Glomerular visceral epithelial cell (primary cell): ENCODE results near the gene FXYD1.
"Not testable (repeated sequence)": the region's sequence is repeated elsewhere in the genome, so short reads cannot be mapped to it uniquely, and the experiment has no call there.

Experiments
- DNase-seq: peaks from one replicate; pipeline ENCODE4 v3.0.0-alpha.2; 2016; ENCODE audit errors: extremely low spot score

FXYD1 gene

DNA sequence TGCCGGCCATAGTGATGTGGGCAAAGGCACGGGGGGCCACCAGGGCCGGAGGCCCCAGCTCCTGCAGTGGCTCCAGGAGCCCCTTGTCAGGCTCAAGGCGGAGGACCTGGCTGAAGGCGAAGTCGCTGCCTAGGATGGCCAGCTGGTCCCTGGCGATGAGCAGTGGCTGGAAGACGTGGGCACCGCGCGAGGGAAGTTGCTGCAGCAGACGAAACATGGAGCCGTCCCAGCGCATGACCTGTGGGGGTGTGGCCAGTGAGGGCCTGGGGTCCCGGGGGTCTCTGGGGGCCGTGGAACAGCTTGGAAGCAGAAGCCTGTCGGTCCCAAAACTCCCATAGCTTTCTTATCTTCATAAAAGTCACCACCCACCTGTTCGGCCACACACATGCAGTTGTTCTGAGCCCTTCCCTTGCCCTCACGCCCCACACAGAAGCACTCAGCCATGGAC is 13.3 kb upstream of the FXYD1 start:
- DNase-seq, result no peak

DNA sequence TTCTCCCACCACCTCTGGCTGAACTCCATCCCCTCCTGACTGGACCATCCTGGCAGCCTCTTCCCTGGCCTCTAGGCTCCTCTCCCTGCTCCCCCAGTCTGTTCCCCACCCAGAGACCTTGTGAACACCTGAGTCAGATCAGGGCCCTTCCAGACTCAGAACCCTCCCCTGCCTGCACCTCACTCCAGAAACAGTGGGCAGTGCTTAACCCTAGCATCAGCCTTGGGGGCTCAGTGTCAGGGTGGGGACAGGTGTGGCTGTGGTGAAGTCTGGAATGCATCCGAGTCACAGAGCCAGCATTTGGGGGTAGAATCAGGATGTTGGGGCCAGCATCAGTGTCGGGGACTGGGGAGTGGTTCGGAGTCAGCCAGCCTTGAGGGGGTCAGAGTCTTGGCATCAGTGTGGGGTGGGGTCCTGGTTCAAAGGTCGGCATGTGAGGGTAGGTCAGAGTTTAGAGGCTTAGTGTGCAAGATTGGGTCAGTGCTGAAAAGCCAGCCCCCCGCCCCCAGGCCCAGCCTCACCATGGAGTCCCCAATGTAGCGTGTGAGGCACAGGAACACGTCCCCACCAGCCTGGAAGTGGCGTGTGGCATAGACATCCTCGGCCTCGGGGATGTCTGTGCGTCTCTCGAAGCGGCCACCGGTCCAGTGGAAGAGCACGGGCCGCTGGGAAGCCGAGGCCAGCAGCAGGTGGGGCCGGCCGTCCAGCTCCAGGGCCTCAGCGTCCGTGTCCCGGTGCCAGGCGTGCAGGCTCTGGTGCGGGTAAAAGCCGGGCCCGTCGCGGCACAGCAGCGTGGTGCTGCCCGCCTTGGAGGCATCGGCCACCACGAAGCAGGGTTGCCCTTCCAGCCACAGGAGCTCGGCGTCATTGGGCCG is 12.6 kb upstream of the FXYD1 start:
- DNase-seq, result no peak

DNA sequence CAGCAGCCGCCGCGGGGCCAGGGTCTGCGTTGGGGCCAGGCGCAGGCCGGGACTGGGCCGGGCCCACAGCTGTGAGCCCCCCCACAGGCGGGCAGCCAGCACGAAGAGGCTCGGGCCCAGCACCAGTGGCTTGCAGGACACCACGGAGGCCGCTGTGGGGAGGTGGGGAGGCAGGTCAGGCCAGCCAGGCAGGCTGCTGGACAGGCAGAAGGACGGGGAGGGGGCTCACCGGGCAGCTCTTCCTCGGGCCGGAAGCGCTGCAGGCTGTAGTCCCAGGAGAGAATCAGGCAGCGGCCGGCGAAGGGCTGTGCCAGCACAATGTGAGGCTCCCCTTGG is 12.0 kb upstream of the FXYD1 start:
- DNase-seq, result no peak

DNA sequence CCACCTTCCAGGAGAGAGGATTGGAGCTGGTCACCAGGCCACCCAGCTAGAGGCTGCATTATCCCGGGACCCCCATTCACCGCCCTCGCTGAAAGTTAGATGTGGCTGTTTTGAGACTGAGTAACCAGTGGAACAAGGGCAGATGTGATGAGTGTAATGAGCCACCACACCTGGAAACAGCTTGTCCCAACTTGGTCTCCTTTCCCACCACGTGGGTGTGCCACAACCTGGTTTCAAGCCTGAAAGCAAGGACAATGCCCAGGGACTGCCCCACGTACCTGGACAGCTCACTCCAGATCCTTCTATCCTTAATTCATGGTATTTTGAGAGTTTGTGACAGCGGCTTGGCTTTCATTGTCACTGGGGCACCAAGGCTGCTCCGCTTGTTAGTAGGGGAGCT is 10.8 kb upstream of the FXYD1 start:
- no peak for DNase-seq

DNA sequence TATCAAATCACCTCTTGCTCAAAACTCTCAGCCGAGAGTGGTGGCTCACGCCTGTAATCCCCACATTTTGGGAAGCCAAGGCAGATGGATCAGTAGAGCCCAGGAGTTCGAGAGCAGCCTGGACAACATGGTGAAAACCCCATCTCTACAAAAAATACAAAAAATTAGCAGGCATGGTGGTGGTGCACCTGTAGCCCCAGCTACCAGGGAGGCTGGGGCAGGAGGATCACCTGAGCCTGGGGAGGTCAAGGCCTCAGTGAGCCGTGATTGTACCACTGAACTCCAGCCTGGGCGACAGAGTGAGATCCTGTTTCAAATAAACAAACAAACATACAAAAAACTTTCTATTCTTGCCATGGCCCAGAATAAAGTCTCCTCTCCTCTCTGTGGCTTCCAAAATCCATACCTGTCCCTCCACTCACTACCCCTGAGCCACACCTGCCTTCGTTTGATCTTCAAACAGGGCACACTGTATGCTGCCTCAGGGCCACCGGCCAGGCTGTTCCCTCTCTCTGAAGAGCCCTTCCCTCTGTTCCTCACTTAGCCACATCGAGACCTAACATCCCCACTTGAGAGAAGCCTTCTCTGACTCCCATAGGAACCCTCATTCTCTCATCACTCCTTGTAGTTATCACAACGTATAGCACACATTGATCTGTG is 10.1 kb upstream of the FXYD1 start:
- DNase-seq, result no peak

DNA sequence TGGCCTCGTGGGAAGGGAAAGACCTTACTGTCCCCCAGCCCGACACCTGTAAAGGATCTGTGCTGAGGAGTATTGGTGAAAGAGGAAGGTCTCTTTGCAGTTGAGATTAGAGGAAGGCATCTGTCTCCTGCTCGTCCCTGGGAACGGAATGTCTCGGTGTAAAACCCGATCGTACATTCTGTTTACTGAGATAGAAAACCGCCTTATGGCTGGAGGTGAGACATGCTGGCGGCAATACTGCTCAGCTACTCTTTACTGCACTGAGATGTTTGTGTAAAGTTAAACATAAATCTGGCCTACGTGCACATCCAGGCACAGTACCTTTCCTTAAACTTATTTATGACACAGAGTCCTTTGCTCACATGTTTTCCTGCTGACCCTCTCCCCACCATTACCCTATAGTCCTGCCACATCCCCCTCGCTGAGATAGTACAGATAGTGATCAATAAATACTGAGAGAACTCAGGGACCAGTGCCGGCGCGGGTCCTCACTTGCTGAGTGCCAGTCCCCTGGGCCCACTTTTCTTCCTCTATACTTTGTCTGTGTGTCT is 8.8 kb upstream of the FXYD1 start:
- not testable (repeated sequence) for DNase-seq

DNA sequence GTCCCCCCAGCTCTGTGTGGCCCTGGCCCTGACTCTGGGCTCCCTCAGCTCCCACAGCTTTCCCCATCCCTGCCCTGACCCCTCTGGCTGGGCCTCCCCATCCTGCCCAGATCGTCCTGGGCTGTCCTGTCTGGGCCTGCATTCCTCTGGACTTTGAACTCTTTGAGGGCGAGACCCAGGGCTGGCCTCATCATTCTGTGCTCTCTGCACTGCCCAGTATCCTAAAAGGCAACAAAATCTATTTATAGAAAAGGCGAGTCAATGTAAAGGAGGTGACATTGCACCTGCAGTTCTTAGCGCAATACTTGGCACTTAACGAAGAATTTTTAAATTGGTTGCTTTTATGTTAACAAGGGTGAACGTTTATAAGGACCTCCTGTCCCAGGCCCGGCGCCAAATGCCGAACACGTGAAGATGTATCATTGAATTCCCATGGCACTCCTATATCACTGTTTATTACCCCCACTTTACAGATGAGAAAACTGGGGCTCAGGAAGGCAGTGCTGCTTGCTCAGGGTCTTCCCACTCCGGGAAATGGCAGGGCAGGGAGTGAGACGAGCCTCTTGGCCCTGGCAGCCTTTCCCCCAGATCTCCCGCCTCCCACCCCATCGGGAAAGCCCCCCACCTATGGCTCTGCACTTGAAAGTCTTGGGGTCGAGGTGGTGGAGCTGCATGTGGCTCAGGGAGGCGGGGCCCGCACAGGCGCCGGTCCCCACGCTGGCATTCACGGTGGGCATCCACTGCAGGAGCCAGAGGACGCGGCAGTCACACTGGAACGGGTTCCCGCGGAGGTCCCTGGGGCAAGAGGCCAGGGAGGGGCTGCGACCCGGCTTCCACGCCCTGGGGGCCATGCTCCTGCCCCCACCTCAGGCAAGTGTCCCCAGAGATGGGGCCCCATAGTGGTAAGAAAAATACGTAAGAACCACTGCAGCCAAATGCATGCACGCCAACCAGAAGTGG is 7.6 kb upstream of the FXYD1 start:
- DNase-seq, result no peak

DNA sequence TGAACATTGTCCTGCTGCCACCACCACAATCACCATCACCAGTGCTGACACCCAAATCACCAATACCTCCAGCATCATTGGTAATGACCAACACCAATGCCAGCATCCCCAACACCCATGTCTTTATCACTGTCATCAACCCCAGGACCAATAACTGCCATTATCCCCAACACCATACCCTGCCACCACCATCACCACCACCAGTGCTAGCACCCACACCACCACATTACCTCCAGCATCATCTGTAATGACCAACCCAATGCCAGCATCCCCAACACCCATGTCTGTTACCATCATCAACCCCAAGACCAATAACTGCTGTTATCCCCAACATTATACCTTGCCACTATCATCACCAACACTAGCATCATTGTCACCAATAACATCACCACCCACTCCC is 6.4 kb upstream of the FXYD1 start:
- no peak for DNase-seq

DNA sequence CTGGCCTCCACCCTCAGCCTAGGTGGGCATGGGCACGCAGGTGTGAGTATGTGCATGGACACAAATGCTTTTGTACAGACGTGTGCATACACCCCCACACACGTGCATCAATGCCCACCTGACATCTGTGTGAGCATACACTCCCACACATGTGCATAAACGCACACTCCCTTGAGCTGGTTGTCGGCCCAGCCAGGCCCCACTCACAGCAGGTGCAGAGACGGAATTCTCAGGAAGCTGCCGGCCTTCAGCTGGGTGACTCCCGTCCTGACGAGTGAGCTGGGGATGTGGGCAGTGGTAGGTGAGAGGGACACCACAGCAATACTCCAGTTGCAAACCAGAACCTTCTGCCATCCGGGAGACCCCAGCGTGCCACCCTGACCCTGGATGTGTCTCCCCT is 4.8 kb upstream of the FXYD1 start:
- no peak for DNase-seq

DNA sequence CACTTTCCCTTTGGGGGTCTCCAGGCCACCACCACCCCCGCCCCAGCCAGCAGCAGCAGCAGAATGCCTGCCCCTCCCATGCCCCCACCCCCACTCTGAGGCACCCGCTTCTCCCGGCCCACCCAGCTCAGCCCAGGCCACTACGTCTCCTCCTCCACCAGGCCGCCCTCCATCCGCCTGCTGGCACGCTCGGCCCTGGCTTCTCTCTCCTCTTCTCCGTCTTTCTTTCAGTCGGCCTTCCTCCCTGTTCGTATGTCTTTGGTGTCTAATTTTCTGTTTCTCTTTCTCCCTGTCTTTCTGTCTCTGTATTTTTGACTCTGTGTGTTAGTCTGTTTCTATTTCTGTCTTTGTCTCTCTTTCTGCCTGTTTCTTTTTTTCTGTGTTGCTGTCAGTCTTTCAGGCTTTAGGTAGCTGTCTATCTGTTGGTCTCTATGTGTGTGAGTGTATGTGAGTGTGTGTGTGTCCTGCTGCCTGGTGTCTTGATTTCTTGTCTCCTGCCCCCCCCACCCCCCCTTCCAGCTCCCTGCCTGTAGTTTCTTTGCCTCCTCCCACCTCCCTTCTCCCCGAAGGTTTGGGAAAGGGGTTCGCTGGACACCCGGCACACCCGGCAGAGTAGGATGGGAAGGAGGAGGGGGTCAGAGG is 3.9 kb upstream of the FXYD1 start, which contains the start of gene LGI4:
Gene LGI4, minus strand, starts transcription at position 459 of the 642 bp plus-strand sequence. Its CDS starts 379 bp downstream, at position 80.
- no peak for DNase-seq

DNA sequence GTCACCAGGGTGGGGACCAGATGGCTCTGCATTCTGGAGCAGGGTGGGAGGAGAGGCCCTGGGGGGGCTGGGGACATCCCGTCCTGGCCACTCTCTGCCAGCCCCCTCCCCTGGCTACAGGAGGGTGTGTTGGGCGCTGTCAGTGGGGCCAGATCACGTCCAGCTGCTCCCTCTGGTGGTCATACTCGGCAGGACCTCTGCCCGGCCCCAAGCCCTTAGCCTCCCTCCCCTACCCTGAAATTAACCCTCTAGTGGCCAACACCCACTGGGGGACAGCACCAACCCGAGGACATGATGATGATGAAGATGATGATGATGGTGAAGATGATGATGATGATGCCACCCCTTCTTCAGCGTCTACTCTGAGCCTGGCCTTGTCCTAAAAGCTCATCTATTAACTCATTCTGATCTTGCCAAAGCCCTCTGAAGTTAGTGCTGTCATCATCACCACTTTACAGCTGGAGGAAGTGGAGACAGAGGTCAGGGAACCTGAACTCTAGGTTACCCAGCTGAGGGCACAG is 3.2 kb upstream of the FXYD1 start:
- peak; percentile 64 for DNase-seq

DNA sequence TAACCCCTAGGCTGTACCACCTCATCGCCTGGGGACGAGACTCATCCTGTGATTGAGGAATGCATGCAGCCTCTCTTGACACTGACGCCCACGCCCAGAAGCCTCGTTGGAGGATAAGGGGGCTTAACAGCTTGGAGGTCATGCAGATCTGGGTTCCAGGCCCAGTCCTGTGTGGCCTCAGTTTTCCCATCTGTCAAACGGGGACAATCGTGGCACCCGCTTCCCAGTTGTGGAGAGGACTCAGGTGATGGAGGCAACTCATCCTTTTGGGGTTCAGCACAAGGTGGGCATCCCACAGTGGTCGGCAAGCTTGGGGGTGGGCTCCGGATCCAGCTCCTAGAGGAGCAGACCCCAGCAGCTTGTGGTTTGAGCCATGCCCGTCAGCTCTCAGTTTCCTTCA is 2.4 kb upstream of the FXYD1 start:
- DNase-seq, result no peak

DNA sequence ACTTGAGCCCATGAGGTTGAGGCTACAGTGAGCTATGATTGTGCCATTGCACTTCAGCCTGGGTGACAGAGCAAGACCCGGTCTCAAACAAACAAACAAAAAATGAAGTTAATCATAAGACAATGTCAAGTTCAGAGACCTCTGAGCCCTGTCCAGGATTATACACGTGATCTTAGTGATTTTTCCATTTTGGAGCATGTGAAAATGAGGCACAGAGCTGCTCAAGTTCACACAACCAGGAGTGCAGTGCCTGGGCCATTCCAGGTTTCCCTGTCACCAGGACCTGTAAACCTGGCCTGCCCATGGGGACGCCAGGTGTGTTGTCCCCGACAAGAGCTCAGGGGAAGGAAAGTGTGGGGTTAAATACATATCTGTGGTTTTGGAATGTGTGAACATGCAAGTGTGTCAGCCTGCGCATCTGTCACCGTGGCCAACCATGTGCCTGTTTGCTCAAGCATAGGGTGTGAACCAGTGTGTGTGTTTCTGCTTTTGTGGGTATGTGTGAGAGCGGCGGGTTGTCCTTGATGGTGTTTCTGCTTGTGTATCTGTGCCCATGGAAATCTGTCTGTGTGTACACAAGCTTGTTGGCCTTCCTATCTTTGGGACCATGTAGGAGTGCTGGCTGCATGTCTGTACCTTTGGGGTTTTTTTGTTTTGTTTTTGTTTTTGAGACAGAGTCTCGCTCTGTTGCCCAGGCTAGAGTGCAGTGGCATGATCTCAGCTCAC is 1.5 kb upstream of the FXYD1 start:
- DNase-seq, result no peak

DNA sequence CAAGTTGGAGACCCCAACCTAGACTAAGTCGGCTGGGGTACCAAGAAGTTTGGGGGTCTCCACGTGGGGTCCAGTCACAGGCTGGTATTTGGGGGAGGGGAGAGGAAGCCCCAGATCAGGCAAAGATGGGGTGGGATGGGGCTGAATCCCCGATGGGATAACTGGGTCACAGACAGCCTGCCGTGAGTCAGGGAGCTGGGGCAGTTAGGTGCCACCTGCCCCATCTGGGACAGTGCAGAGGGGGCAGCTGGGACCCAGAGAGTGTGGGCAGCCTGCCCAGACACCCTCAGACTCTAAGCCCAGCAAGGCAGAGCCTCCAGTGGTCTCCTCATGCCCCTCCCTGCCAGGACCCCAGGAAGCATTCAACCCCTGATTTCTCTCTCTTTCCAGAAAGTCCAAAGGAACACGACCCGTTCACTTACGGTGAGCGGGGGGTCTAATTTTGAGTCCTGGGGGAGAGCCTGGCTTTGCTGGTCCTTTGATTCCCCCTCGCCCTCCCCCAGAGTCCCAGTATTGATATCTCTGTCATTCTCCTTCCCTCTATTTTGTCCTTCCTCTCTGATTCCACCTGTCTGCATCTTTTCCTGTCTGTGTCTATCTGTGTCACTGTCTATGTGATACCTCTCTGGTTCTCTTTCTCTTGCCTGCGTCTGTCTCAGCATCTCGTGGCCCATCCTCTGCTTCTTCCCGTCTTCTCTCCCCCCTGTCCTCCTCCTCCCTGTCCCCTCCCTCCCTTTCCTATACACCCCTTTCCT is 1.8 kb downstream of the FXYD1 start:
- DNase-seq, result no peak

DNA sequence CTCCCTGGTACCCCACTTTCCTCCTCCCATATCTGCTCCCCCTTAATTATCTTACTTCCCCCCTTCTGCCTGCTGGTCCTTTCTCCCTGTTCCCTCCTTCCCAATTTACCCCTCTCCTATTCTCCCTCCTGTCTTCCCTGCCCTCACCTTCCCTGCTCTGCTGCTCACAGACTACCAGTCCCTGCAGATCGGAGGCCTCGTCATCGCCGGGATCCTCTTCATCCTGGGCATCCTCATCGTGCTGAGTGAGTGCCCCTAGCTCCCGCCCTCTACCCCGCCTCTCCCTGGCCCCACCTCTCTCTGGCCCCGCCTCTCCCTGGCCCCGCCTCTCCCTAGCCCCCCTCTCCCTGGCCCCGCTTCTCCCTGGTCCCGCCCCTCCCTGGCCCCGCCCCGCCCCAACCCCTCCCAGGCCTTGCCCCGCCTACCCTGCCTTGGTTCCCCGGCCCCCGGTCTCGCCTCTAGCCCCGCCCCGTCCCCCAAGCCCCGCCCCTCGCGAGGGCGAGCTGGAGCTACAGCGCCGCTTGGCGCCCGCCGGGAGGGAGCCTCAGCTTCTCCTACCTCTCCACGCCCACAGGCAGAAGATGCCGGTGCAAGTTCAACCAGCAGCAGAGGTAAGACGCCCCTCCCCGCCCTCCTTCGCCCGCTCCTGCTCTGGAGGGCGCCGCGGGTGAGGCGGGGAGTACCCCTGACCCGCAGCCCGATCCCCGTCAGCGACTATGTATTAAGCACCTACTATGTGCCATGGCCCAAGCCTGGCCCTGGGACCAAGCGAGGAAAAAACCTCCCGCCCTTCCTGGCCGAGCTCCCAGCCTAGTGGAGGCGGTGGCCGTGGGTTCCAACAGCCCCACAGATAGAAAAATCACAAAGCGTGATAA is 2.6 kb downstream of the FXYD1 start:
- peak; percentile 94 for DNase-seq

DNA sequence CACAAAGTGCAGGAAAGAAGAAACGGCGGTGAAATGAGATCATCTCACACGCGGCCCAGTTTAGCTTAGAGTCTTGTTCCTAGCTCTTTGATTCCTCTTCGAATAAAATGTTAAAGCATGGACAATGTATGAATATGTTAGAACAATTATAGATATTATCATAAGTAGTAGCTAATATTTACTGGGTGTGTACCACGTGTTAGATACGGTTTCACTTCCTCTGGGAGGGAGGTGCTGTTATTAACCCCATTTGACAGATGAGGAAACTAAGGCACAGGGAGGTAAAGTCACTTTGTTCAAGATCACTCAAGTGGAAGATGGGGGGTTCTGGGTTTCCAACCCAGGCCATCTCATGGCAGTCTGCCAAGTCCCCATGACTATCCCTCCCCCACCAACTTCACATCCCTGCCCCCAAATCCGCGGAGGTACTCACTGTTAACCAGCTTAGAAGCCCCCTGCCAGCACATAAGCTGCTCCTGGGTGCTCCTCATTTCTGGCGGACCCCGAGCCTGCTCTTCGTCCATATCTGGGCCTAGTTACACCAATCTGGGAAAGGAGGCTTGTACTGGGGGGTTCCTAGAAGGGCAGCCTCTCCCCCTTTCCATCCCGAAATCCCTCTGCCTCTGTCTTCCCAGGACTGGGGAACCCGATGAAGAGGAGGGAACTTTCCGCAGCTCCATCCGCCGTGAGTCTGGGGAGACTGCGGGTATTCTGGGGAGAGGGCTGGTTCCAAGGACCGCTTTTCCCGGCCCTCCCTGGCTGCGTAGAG is 3.4 kb downstream of the FXYD1 start:
- no peak for DNase-seq

DNA sequence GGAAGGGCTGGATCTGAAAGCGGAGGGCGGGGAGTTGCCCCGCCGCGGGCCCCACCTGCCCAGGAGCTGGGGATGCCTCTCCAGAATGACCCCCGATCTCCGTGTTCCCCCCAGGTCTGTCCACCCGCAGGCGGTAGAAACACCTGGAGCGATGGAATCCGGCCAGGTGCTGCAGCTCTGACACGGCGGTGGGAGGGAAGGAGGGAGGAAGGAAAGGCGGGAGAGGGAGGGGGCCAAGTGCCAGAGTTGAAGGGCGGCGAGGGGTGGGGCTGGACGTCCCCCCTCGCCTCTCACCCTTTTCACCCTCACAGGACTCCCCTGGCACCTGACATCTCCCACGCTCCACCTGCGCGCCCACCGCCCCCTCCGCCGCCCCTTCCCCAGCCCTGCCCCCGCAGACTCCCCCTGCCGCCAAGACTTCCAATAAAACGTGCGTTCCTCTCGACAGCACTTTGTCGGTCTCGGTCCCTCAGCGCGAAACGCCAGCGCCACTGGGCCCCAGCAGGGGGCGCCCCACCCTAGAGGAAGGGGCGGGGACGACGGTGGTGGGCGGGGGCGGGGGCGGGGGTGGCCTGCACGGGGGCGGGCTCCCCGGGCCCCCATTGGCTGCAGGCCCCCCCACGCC is 4.1 kb downstream of the FXYD1 start:
- peak; percentile 57 for DNase-seq
